T1000 (cell line): Measurements from ENCODE around the gene TM9SF4.
"Not testable (repeated sequence)": the region's sequence is repeated elsewhere in the genome, so short reads cannot be mapped to it uniquely, and the experiment has no call there.

Experiments used
- DNase-seq: peaks from one replicate; lab custom pipeline; 2025; ENCODE audit warnings: mixed read lengths; lab: John Stamatoyannopoulos, UW

Gene TM9SF4

DNA sequence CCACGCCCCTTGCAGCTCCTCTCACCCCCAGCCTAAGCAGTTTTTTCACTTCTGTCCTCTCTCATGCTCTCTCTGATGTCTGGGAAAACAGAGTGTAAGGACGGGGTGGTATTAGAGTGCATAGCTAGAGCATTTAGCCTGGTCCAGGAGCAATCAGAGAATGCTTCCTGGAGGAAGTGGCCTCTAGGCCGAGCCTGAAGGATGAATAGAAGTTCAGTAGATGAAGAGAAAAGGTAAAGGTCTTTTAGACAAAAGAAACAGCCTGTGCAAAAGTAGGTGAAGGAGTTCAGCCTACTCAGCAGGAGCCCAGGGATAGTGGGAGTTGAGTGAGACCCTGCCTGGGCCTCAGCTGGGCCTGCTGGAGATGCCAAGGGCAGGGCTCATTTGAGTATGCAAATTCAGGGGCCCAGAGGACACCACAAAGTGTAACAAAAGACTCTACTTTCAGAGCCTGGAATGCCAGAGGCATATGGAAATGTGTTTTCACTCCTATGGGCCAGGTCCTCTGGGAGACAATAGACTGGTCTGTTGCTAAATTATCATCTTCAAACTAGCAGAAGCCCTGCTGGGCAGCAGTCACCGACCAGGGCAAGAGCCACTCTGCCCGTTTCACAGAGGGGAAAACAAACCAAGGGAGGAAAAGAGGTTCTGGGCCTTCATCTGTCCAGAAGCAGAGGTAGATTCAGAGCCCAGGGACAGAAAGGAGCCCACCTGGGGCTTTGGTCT is 19.7 kb upstream of the TM9SF4 start:
- DNase-seq, result no peak

GRCh38 chr20:32091888-32092346 is 17.6 kb upstream of the TM9SF4 start:
- DNase-seq, result peak; percentile 18

GRCh38 chr20:32098786-32099185 is 10.7 kb upstream of the TM9SF4 start:
- no peak for DNase-seq

DNA sequence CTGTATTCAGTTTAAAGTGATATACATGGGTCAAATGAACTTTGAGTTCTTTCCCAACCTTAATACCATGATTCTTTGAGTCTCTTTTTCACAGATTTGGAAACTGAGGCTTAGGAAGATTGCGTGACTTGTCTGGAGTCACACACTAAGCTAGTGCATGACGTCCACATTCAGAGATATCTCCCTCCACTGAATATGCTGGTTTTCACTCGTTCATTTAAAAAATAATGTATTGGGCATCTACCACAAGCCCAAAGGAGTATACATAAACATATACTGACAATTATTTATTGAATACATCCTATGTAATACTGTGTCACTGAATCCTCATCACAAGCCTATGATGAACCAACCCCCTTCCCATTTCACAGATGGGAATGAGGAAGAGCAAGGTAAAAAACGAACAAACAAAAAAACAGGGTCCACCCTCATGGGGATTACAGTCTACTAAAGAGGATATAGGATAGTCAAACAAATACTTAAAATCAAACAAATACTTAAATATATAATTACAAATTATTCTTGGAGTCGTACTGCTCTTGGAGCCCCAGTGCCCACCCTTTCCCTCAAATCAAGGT is 611 bp upstream of the TM9SF4 start:
- DNase-seq, result no peak

- no peak for DNase-seq
These were observed 725 bp downstream of the TM9SF4 start for GRCh38 chr20:32110173-32110704.

GRCh38 chr20:32110727-32111126 is 1.2 kb downstream of the TM9SF4 start:
- DNase-seq, result no peak

DNA sequence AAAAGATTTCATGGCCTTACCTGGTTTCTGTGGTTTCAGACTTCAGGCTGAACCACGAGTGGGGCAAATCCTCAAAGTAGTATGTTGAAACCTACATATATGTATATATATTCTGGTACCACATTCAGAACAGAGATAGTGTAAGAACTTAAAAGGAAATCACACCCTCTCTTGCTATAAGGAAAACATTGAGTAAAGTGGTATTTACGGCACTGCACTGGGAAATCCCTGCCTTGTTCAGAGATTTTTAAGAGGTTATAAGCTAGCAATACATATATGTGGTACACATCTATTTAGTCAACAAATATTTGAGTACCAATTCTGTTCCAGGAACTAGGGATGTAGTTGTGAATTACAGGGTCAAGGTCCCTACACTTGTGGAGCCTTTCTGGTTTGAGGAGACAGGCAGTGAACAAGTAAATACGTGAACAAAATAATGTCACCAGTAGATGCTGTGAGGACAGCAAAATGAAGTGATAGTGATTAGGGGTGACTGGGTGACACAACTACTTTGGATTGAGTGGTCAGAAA is 1.7 kb downstream of the TM9SF4 start:
- no peak for DNase-seq

- DNase-seq, result no peak
These were observed 2.2 kb downstream of the TM9SF4 start for GRCh38 chr20:32111753-32112152.

- DNase-seq, result no peak
These were observed 3.3 kb downstream of the TM9SF4 start for GRCh38 chr20:32112841-32113240.

DNA sequence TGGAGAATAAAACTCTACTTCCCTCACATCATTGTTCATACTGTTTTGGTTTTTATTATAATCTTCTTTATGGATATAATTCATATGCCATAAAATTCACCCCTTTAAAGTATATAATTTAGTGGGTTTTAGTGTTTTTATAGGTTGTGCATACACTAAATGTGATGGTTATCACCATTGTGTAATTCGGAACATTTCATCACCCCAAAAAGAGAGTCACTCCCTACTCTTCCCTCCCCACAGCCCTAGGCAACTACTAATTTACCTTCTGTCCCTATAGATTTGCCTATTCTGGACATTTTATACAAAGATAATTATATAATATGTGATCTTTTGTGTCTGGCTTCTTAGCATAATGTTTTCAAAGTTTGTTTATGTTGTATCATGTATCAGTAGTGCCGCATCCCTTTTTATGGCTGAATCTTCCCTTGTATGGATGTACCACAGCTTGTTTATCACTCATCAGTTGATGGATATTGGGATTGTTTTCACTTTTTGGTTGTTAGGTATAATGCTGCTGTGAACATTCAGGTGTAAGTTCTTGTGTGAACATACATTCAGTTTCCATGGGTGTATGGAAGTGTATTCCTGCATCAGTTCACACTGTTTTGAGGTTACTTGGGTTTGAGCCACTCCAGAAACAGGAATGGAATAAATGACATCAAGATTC is 4.2 kb downstream of the TM9SF4 start:
- DNase-seq, result no peak

- DNase-seq, result no peak
These were observed 4.9 kb downstream of the TM9SF4 start for GRCh38 chr20:32114305-32114960.

DNA sequence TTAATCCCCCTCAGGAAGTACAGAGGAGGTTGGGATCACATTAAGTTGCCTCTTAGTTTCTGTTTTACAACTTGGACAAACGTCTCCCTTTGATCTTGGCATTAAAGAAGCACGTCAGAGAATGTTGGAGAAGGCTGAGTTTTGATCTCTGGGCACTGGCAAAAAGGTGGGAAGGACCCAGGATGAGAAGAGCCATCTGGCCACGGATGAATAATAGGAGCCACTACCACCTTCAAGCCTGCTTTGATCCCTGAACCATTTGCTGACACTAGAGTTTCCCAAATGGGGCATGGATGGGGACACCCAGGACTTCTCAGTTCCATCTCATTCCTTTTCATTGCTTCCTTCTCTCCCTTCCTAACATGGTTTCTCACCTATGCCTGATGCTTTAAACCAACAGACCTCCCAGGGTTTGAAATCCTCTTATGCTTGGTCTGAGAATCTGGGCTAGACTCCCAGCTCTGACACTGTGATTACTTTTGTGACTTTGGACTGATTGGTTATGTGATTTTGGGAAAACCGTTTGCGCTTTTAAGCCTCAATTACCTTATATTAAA is 5.8 kb downstream of the TM9SF4 start:
- DNase-seq, result no peak

DNA sequence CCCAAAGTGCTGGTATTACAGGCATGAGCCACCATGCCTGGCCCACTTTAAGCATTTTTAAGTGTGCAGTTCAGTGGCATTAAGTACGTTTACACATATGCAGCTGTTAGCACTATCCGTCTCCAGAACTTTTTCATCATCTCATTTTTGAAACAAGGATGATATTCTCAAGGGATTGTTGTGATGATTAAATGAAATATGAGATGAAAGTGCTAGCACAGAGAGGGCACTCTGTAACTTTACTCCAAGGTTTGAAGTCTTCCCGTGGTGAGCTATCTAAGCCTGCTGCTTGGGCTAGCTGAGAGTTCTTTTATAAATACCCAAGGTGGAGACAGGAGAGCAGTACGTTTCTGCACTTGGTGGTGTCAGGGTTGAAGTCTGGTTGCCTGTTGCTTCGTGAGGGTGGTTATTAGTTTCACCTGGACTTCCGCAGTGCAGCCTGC is 6.6 kb downstream of the TM9SF4 start:
- DNase-seq, result no peak

DNA sequence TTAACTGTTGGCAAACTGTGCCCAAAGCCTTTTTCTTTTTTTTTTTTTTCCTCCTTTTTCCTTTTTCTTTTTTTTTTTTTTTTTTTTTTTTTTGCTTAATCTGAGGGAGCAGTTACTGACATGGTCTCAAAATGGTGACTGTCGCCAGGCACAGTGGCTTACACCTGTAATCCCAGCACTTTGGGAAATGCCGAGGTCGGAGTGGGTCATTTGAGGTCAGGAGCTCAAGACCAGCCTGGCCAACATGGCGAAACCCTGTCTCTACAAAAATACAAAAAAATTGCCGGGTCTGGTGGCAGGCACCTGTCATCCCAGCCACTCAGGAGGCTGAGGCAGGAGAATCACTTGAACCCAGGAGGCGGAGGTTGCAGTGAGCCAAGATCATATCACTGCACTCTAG is 7.3 kb downstream of the TM9SF4 start:
- not testable (repeated sequence) for DNase-seq

DNA sequence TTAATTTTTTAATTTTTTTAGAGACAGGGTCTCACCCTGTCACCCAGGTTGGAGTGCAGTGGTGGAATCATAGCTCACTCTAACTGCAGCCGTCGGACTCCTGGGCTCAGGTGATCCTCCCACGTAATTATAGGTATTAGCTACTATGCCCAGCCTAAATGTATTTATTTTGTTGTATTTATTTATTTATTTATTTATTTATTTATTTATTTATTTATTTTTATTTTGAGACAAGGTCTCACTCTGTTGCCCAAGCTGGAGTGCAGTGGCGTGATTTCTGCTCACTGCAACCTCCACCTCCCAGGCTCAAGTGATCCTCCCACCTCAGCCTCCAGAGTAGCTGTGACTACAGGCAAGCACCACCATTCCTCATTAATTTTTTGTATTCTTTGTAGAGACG is 8.9 kb downstream of the TM9SF4 start:
- not testable (repeated sequence) for DNase-seq

GRCh38 chr20:32119734-32120133 is 10.2 kb downstream of the TM9SF4 start:
- no peak for DNase-seq

DNA sequence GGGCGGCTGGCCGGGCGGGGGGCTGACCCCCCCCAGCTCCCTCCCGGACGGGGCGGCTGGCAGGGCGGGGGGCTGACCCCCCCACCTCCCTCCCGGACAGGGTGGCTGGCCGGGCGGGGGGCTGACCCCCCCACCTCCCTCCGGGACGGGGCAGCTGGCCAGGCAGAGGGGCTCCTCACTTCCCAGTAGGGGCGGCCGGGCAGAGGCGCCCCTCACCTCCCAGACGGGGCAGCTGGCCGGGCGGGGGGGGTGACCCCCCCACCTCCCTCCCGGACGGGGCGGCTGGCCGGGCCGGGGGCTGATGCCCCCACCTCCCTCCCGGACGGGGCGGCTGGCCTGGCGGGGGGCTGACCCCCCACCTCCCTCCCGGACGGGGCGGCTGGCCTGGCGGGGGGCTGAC is 12.4 kb downstream of the TM9SF4 start:
- DNase-seq, result not testable (repeated sequence)

- DNase-seq, result no peak
These were observed 13.6 kb downstream of the TM9SF4 start for GRCh38 chr20:32123088-32123487.

- DNase-seq, result no peak
These were observed 15.5 kb downstream of the TM9SF4 start for GRCh38 chr20:32124916-32125454.

DNA sequence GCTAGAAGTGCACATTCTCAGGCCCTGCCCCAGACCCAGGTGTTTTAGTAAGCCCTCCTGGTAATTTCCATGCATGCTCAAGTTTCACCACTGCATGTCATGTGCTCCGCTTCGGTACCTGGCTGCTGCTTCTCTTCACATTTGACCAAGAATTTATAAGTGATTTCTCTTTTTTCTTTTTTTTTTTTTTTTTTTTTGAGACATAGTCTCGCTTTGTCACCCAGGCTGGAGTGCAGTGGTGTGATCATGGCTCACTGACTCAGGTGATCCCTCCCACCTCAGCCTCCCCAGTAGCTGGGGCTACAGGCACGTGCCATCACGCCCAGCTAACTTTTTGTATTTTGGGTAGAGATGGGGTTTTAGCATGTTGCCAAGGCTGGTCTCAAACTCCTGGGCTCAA is 16.0 kb downstream of the TM9SF4 start:
- DNase-seq, result no peak

DNA sequence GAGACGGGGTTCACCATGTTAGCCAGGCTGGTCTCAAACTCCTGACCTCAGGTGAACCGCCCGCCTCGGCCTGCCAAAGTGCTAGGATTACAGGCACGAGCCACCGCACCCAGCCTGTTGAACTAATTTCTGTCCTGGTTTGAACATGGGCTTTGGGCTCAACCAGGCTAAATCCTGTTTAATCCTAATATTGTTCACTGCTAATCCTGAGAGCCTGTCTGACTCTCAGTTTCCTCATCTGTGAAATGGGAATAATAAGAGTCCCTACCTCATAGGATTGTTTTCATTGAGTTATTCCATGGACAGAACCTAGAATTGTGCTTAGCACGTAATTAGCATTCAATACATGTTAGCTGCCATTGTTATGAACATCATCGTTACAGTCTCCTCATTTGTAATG is 17.4 kb downstream of the TM9SF4 start:
- DNase-seq, result no peak

- no peak for DNase-seq
These were observed 17.8 kb downstream of the TM9SF4 start for GRCh38 chr20:32127347-32127746.
